Keratinocyte (primary cell): ENCODE measurements around the gene RNF19B.

Source experiments
- CTCF ChIP-seq, 3 experiments: IDR thresholded peaks in 1 of 3; conservative IDR thresholded peaks in 1 of 3; optimal IDR thresholded peaks in 1 of 3; 2 replicates in 2 of 3; 3 replicates in 1 of 3; pipeline versions ENCODE3 to v1.5.1; 2011; ENCODE audit warnings: low read length in 3 of 3, mild to moderate bottlenecking in 3 of 3, moderate library complexity in 2 of 3, control low read depth in 1 of 3, inconsistent platforms in 1 of 3; ENCODE audit not compliant: insufficient read depth in 2 of 3; ENCODE audit errors: extremely low read depth in 1 of 3
- EZH2 ChIP-seq: IDR thresholded peaks from one replicate; pipeline ENCODE4 v1.6.1; 2012; ENCODE audit warnings: inconsistent platforms, mild to moderate bottlenecking, low read length, moderate library complexity

GRCh38 chr1:32929366-32929765 lies 35.2 kb downstream of the RNF19B start:
- no peak for TF ChIP-seq CTCF (optimal IDR thresholded peaks at IDR 0.05 in 1 of 3, IDR thresholded peaks at IDR 0.05 in 1 of 3, conservative IDR thresholded peaks at IDR 0.05 in 1 of 3; ENCODE audit: extremely low read depth in 1 of 3, insufficient read depth in 2 of 3, low read length in 3 of 3)
- no peak for TF ChIP-seq EZH2
